ENCODE results near the gene SMC6. TPM values are rescaled to one million over a fixed set of nuclear protein-coding genes. Genes with fewer than 3 reads are reported as not detected.

Gene SMC6
- polyA plus RNA-seq, 1 donor (not counting 4 experiments of a cell fraction or from before 2014, with no cell fraction given), result 24.4 TPM

- TF ChIP-seq CTCF (optimal IDR thresholded peaks at IDR 0.05 in 1 of 3, IDR thresholded peaks at IDR 0.05 in 1 of 3, conservative IDR thresholded peaks at IDR 0.05 in 1 of 3; ENCODE audit: extremely low read depth in 1 of 3, insufficient read depth in 2 of 3, low read length in 3 of 3) (no peak), EZH2 (IDR thresholded peaks at IDR 0.05; ENCODE audit: low read length) (no peak)
- no peak for DNase-seq (ENCODE audit: low read depth, low spot score)
- H3K9me3 ChIP-seq (ENCODE audit: control insufficient read depth, low read depth, low read length), result no peaks in the 10 kb centered on the region
- H3K9me1 ChIP-seq (ENCODE audit: control insufficient read depth, extremely low read depth, insufficient read depth, low read length), result no peaks in the 10 kb centered on the region
- FAIRE-seq, result no peak
- no peaks in the 10 kb centered on the region for H4K20me1 ChIP-seq (ENCODE audit: control insufficient read depth, extremely low read depth, insufficient read depth, low read length)
- dilution Hi-C loops (cut with MboI; ENCODE audit: extremely low pct_ligation_motif_present, low sequenced_read_pairs), result no loop called here
- no peak overlapping the region for H3K4me2 ChIP-seq (ENCODE audit: control insufficient read depth, extremely low read depth, insufficient read depth, low read depth, low read length)
- no peaks in the 10 kb centered on the region for H3K27me3 ChIP-seq (ENCODE audit: control insufficient read depth, extremely low read depth, insufficient read depth, low read length)
- peaks cover 9% of the 10 kb centered on the region for H3K4me1 ChIP-seq (ENCODE audit: control insufficient read depth, extremely low read depth, insufficient read depth, low read length)
- H2AFZ ChIP-seq (ENCODE audit: control insufficient read depth, low read length), result no peak overlapping the region
- peaks cover 0 to 2% of the 10 kb centered on the region in 2 experiments for H3K36me3 ChIP-seq (ENCODE audit: control insufficient read depth in 2 of 2, extremely low read depth in 1 of 2, insufficient read depth in 2 of 2, low read length in 2 of 2)
- H3K79me2 ChIP-seq (ENCODE audit: control insufficient read depth, insufficient read depth, low read length), result peaks cover 67% of the 10 kb centered on the region
- H3K27ac ChIP-seq (ENCODE audit: control insufficient read depth, insufficient read depth, low read length), result no peak overlapping the region
- no peak overlapping the region for H3K4me3 ChIP-seq (ENCODE audit: control insufficient read depth in 2 of 3, extremely low read depth in 1 of 3, insufficient read depth in 2 of 3, low read depth in 1 of 3, low read length in 3 of 3)
- no peak overlapping the region for H3K9ac ChIP-seq (ENCODE audit: control insufficient read depth, extremely low read depth, insufficient read depth, low read length)
These were observed 3.7 kb downstream of the SMC6 start for GRCh38 chr2:17749753-17750438.

- peaks cover 6% of the 10 kb centered on the region in 2 experiments for H3K36me3 ChIP-seq (ENCODE audit: control insufficient read depth in 2 of 2, extremely low read depth in 1 of 2, insufficient read depth in 2 of 2, low read length in 2 of 2)
- H3K27me3 ChIP-seq (ENCODE audit: control insufficient read depth, extremely low read depth, insufficient read depth, low read length), result no peaks in the 10 kb centered on the region
- FAIRE-seq (no peak), DNase-seq (ENCODE audit: low read depth, low spot score) (no peak)
- dilution Hi-C loops (cut with MboI; ENCODE audit: extremely low pct_ligation_motif_present, low sequenced_read_pairs), result no loop called here
- H3K4me2 ChIP-seq (ENCODE audit: control insufficient read depth, extremely low read depth, insufficient read depth, low read depth, low read length), result no peak overlapping the region
- no peaks in the 10 kb centered on the region for H3K9me1 ChIP-seq (ENCODE audit: control insufficient read depth, extremely low read depth, insufficient read depth, low read length)
- H3K9me3 ChIP-seq (ENCODE audit: control insufficient read depth, low read depth, low read length), result no peaks in the 10 kb centered on the region
- H3K9ac ChIP-seq (ENCODE audit: control insufficient read depth, extremely low read depth, insufficient read depth, low read length), result no peak overlapping the region
- no peak overlapping the region for H2AFZ ChIP-seq (ENCODE audit: control insufficient read depth, low read length)
- H3K27ac ChIP-seq (ENCODE audit: control insufficient read depth, insufficient read depth, low read length), result no peak overlapping the region
- no peak overlapping the region for H3K4me3 ChIP-seq (ENCODE audit: control insufficient read depth in 2 of 3, extremely low read depth in 1 of 3, insufficient read depth in 2 of 3, low read depth in 1 of 3, low read length in 3 of 3)
- no peak for TF ChIP-seq EZH2 (IDR thresholded peaks at IDR 0.05; ENCODE audit: low read length)
- TF ChIP-seq CTCF (optimal IDR thresholded peaks at IDR 0.05 in 1 of 3, IDR thresholded peaks at IDR 0.05 in 1 of 3, conservative IDR thresholded peaks at IDR 0.05 in 1 of 3; ENCODE audit: extremely low read depth in 1 of 3, insufficient read depth in 2 of 3, low read length in 3 of 3), result no peak
- H4K20me1 ChIP-seq (ENCODE audit: control insufficient read depth, extremely low read depth, insufficient read depth, low read length), result no peaks in the 10 kb centered on the region
- H3K79me2 ChIP-seq (ENCODE audit: control insufficient read depth, insufficient read depth, low read length), result peaks cover 58% of the 10 kb centered on the region
- peaks cover 9% of the 10 kb centered on the region for H3K4me1 ChIP-seq (ENCODE audit: control insufficient read depth, extremely low read depth, insufficient read depth, low read length)
These were observed 4.9 kb downstream of the SMC6 start for GRCh38 chr2:17748745-17749144.
